Nephron (organoid): ENCODE data around the gene CUBN.

Experiments
- H3K27ac Mint-ChIP-seq, 3 experiments: 2 replicates each; pipeline ENCODE4 v1.8.0; 2020; ENCODE audit warnings: mixed read lengths in 3 of 3, mild to moderate bottlenecking in 2 of 3, moderate library complexity in 1 of 3
- H3K27me3 Mint-ChIP-seq: 2 replicates; pipeline ENCODE4 v1.8.0; 2021; ENCODE audit warnings: low read depth, mild to moderate bottlenecking, moderate library complexity, mixed read lengths
- H3K36me3 Mint-ChIP-seq: 2 replicates; pipeline ENCODE4 v1.8.0; 2020; ENCODE audit warnings: low read depth, mixed read lengths
- H3K4me1 Mint-ChIP-seq: 2 replicates; pipeline ENCODE4 v1.8.0; 2020; ENCODE audit warnings: mixed read lengths
- H3K4me3 Mint-ChIP-seq, 3 experiments: 2 replicates each; pipeline ENCODE4 v1.8.0; 2020; ENCODE audit warnings: mild to moderate bottlenecking in 3 of 3, mixed read lengths in 3 of 3, moderate library complexity in 2 of 3
- H3K9me3 Mint-ChIP-seq: 2 replicates; pipeline ENCODE4 v1.8.0; 2020; ENCODE audit warnings: mixed read lengths
- TF ChIP-seq, protein P1 (sequence below), 3 experiments: fragments of 200-600 bp; sonication (generic); IDR thresholded peaks; one replicate each; pipeline ENCODE4 v1.5.0; 2021; ENCODE audit warnings: antibody characterized with exemption in 3 of 3; ENCODE audit not compliant: unreplicated experiment in 3 of 3

The CUBN gene

GRCh38 chr10:16966991-16967865 lies 162.4 kb downstream of the CUBN start:
- peak overlapping the region; percentile 84 to 98 (median 92) for H3K27ac Mint-ChIP-seq
- peaks cover 63% of the 10 kb centered on the region for H3K4me1 Mint-ChIP-seq
- H3K4me3 Mint-ChIP-seq = no peak overlapping the region
- no peaks in the 10 kb centered on the region for H3K27me3 Mint-ChIP-seq
- TF ChIP-seq, protein P1, sequence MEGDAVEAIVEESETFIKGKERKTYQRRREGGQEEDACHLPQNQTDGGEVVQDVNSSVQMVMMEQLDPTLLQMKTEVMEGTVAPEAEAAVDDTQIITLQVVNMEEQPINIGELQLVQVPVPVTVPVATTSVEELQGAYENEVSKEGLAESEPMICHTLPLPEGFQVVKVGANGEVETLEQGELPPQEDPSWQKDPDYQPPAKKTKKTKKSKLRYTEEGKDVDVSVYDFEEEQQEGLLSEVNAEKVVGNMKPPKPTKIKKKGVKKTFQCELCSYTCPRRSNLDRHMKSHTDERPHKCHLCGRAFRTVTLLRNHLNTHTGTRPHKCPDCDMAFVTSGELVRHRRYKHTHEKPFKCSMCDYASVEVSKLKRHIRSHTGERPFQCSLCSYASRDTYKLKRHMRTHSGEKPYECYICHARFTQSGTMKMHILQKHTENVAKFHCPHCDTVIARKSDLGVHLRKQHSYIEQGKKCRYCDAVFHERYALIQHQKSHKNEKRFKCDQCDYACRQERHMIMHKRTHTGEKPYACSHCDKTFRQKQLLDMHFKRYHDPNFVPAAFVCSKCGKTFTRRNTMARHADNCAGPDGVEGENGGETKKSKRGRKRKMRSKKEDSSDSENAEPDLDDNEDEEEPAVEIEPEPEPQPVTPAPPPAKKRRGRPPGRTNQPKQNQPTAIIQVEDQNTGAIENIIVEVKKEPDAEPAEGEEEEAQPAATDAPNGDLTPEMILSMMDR (IDR thresholded peaks at IDR 0.05; ENCODE audit: unreplicated experiment in 3 of 3) = no peak
- H3K36me3 Mint-ChIP-seq = no peaks in the 10 kb centered on the region
- H3K9me3 Mint-ChIP-seq = no peaks in the 10 kb centered on the region

DNA sequence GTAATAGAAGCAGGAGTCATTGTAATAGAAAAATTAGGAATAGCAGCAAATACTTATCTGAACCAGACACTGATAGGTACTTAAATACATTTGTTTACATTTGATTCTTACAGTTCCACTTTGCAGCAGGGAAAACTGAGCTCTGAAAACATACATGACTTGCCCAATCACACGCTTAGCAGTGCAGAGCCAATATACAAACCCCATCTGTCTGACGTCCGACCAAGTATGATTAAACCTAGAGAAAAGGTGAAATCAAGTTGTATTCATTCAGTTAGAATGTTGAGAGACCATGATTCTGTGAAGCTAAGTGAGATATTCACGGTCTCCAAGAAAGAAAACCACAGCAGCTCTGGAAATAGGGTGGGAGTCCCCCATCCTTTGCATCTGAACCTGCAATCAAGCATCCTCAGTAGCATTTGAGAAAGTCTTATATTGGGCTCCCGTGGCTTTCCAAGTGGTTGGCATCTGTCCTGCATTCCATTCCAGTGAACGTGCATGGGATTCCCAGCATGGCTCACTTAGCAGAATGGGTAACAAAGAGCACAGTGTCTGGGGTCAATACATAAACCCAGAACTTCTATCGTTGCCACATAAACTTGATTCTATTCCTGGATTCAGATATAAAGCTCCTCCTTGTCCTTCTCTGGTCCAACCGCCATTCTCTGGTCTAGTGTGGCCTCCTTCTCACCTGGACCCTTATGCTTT lies 163.7 kb downstream of the CUBN start:
- H3K4me3 Mint-ChIP-seq = peak overlapping the region in 1 of 3 experiments; percentile 54
- H3K4me1 Mint-ChIP-seq = peaks cover 54% of the 10 kb centered on the region
- no peaks in the 10 kb centered on the region for H3K36me3 Mint-ChIP-seq
- H3K27ac Mint-ChIP-seq = peak overlapping the region; percentile 53 to 92 (median 78)
- no peaks in the 10 kb centered on the region for H3K27me3 Mint-ChIP-seq
- TF ChIP-seq, protein P1 (IDR thresholded peaks at IDR 0.05; ENCODE audit: unreplicated experiment in 3 of 3) = no peak
- H3K9me3 Mint-ChIP-seq = no peaks in the 10 kb centered on the region

DNA sequence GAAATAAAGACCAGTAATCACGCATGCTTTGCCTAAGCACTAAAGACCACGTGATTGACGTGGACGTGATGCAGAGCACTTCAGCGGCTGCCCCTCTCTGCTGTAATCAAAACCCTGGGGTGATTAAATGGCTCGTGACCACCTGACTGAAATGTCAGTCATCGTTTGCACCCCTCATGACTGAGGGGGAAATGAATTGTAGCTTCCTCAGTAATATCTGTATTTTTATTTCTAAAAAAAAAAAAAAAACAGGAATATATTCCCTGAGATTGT lies 164.3 kb downstream of the CUBN start:
- H3K27ac Mint-ChIP-seq = peak overlapping the region; percentile 25 to 83 (median 78)
- H3K27me3 Mint-ChIP-seq = no peaks in the 10 kb centered on the region
- TF ChIP-seq, protein P1 (IDR thresholded peaks at IDR 0.05; ENCODE audit: unreplicated experiment in 3 of 3) = no peak
- H3K9me3 Mint-ChIP-seq = no peaks in the 10 kb centered on the region
- H3K36me3 Mint-ChIP-seq = no peaks in the 10 kb centered on the region
- H3K4me3 Mint-ChIP-seq = peak overlapping the region in 1 of 3 experiments; percentile 6
- peaks cover 50% of the 10 kb centered on the region for H3K4me1 Mint-ChIP-seq

DNA sequence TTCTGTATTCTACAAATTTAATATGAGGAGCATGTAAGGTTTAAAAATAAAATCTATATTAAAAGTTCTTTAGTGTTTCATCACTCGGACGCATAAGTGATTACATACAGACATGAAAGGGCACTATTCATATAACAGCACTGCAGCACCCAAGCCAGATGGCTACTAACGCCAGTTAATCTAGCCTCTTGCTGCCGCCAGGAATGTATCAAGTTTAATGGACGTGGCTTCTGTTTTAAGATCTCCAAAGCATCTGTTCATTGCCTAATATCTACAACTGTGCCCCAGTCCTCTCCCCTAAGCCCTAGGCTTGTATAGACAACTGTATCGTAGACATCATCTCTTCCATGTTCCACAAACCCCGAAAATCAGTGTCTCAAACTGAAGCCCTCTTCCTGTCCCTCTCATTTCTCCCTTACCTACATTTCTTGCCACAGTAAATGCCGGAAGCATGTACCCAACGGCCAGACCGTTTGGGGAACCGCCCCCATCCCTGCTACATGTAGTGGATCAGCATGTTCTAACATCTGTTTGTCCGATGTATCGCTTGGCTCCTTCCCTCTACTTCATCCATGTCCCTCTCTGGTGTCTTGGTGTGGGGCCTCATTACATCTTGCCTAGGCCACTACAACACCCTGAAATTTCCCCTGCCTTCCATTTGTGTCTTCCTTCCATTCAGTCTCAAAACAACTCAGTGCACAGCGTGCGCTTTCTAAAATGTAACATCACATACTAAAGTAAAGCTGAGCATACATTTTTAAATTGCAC lies 164.9 kb downstream of the CUBN start:
- no peaks in the 10 kb centered on the region for H3K27me3 Mint-ChIP-seq
- no peaks in the 10 kb centered on the region for H3K9me3 Mint-ChIP-seq
- H3K4me3 Mint-ChIP-seq = peak overlapping the region in 2 of 3 experiments; percentile 5 to 9
- H3K4me1 Mint-ChIP-seq = peaks cover 50% of the 10 kb centered on the region
- TF ChIP-seq, protein P1 (IDR thresholded peaks at IDR 0.05; ENCODE audit: unreplicated experiment in 3 of 3) = no peak
- peak overlapping the region; percentile 25 to 83 (median 78) for H3K27ac Mint-ChIP-seq
- no peaks in the 10 kb centered on the region for H3K36me3 Mint-ChIP-seq

- Mint-ChIP-seq H3K36me3 (no peaks in the 10 kb centered on the region), H3K27me3 (no peaks in the 10 kb centered on the region), H3K9me3 (no peaks in the 10 kb centered on the region), H3K4me1 (peaks cover 20% of the 10 kb centered on the region), H3K27ac (no peak overlapping the region), H3K4me3 (no peak overlapping the region)
- TF ChIP-seq, protein P1 (IDR thresholded peaks at IDR 0.05; ENCODE audit: unreplicated experiment in 3 of 3) = no peak
Observed at GRCh38 chr10:16960551-16960950, 169.1 kb downstream of the CUBN start.
